HCT116 (cell line): Measurements from ENCODE around the gene EIF5B. TPM values are rescaled to one million over a fixed set of nuclear protein-coding genes. Genes with fewer than 3 reads are reported as not detected.

Experiments
- CEBPB ChIP-seq: IDR thresholded peaks from 2 replicates; pipeline ENCODE4 v1.6.1; 2012; ENCODE audit warnings: low read depth
- EGR1 ChIP-seq: IDR thresholded peaks from 2 replicates; pipeline ENCODE4 v1.6.1; 2012; ENCODE audit warnings: low read depth
- EZH2 ChIP-seq: fragments of 200-600 bp; sonication (generic); IDR thresholded peaks from 2 replicates; pipeline ENCODE4 v1.6.1; 2017; ENCODE audit warnings: antibody characterized with exemption, mixed run types
- FOSL1 ChIP-seq: IDR thresholded peaks from 2 replicates; pipeline ENCODE4 v1.6.1; 2012; ENCODE audit warnings: low read depth
- JUND ChIP-seq: IDR thresholded peaks from 2 replicates; pipeline ENCODE4 v1.6.1; 2012
- RAD21 ChIP-seq: IDR thresholded peaks from 2 replicates; pipeline ENCODE4 v1.6.1; 2012; ENCODE audit warnings: low read depth, mild to moderate bottlenecking
- SIN3A ChIP-seq: IDR thresholded peaks from 2 replicates; pipeline ENCODE4 v1.6.1; 2012; ENCODE audit warnings: low read depth
- SP1 ChIP-seq: IDR thresholded peaks from 2 replicates; pipeline ENCODE4 v1.6.1; 2012; ENCODE audit warnings: low read depth
- TCF7L2 ChIP-seq: IDR thresholded peaks from 2 replicates; pipeline ENCODE4 v1.7.0; 2011; ENCODE audit warnings: borderline replicate concordance, inconsistent platforms; ENCODE audit not compliant: insufficient read depth, insufficient read length; ENCODE audit errors: extremely low read depth
- ZNF274 ChIP-seq: fragments of 200-500 bp; sonication (Bioruptor generic); IDR thresholded peaks from 2 replicates; pipeline ENCODE4 v1.6.1; 2014; ENCODE audit warnings: mild to moderate bottlenecking, low read depth, low read length, inconsistent platforms
- total RNA-seq: library from RNA; stranded (reverse); gene quantifications from one replicate; pipeline ENCODE4 v1.2.1, GENCODE V29; 2021; ENCODE audit not compliant: unreplicated experiment
- TF ChIP-seq, protein P1 (sequence below): IDR thresholded peaks from 2 replicates; pipeline ENCODE4 v1.6.1; 2011; ENCODE audit warnings: mild to moderate bottlenecking, low read length, moderate library complexity; ENCODE audit not compliant: insufficient replicate concordance; ENCODE audit errors: extremely low read depth
- TF ChIP-seq, protein P2 (sequence below), 3 experiments: fragments of 200-600 bp in 1 of 3; sonication (generic) in 1 of 3; IDR thresholded peaks in 2 of 3; conservative IDR thresholded peaks in 1 of 3; 2 replicates each; pipeline ENCODE4 v1.5.1; 2012 to 2017; ENCODE audit warnings: low read depth in 2 of 3, low read length in 2 of 3, antibody characterized with exemption in 1 of 3, borderline replicate concordance in 1 of 3, control low read depth in 1 of 3, mild to moderate bottlenecking in 1 of 3, mixed read lengths in 1 of 3, mixed run types in 1 of 3, moderate library complexity in 1 of 3; ENCODE audit not compliant: insufficient read depth in 1 of 3
- TF ChIP-seq, protein P3 (sequence below): IDR thresholded peaks from 2 replicates; pipeline ENCODE4 v1.6.1; 2012

The EIF5B gene
- total RNA-seq, 1 experiment from 2014 or later = 65.9 TPM

DNA sequence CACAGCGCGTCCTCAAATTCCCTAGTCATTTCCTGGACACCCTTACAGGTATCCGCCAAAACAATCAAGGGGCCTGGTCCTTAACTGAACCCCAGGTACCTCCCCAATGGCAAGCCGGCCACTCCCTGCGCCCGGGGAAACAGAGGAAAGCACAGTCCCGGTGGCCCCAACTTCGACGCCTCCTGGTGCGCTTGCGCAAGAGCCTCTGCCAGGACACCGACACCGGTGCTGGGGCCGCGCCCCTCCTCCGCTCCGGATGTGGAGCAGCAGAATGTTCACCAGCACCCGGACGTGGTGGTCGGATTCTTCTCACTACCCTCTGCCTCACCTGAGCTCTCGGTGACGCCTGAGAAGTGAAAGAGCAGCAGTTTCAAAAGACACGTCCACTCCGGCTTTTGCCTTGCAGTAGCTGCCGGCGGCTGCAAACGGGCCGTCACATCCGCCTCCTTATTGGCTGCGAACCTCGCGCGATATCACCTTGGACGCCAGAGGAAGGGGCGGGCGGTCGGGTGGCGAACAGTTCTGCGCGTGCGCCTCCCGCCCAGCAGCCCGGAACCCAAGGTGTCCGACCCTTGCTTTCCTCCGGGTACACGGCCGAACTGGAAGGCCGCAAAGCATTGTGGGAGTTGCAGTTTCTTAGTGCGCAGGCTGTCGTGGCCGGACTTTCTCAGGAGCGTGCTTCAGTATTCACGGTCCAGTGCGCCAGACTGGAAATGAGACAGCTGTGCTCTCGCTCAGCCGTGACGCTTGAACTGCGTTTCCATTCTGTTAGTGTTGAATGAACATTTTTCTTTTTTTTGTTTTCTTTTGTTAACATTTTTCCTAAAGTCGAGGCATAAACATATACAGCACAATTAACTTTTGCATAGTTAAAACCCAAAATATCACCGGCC is 1.0 kb upstream of the EIF5B start, which contains the start of gene TXNDC9 (continued):
- TF ChIP-seq, protein P1, sequence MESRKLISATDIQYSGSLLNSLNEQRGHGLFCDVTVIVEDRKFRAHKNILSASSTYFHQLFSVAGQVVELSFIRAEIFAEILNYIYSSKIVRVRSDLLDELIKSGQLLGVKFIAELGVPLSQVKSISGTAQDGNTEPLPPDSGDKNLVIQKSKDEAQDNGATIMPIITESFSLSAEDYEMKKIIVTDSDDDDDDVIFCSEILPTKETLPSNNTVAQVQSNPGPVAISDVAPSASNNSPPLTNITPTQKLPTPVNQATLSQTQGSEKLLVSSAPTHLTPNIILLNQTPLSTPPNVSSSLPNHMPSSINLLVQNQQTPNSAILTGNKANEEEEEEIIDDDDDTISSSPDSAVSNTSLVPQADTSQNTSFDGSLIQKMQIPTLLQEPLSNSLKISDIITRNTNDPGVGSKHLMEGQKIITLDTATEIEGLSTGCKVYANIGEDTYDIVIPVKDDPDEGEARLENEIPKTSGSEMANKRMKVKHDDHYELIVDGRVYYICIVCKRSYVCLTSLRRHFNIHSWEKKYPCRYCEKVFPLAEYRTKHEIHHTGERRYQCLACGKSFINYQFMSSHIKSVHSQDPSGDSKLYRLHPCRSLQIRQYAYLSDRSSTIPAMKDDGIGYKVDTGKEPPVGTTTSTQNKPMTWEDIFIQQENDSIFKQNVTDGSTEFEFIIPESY = peak; percentile 91
- TF ChIP-seq EGR1 (no peak), SP1 (peak; percentile 89), ZNF274 (no peak), CEBPB (peak; percentile 91), FOSL1 (no peak), EZH2 (no peak), TCF7L2 (no peak), RAD21 (no peak), SIN3A (peak; percentile 59), JUND (no peak)
- TF ChIP-seq, protein P2, sequence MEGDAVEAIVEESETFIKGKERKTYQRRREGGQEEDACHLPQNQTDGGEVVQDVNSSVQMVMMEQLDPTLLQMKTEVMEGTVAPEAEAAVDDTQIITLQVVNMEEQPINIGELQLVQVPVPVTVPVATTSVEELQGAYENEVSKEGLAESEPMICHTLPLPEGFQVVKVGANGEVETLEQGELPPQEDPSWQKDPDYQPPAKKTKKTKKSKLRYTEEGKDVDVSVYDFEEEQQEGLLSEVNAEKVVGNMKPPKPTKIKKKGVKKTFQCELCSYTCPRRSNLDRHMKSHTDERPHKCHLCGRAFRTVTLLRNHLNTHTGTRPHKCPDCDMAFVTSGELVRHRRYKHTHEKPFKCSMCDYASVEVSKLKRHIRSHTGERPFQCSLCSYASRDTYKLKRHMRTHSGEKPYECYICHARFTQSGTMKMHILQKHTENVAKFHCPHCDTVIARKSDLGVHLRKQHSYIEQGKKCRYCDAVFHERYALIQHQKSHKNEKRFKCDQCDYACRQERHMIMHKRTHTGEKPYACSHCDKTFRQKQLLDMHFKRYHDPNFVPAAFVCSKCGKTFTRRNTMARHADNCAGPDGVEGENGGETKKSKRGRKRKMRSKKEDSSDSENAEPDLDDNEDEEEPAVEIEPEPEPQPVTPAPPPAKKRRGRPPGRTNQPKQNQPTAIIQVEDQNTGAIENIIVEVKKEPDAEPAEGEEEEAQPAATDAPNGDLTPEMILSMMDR (IDR thresholded peaks at IDR 0.05 in 2 of 3, conservative IDR thresholded peaks at IDR 0.05 in 1 of 3; ENCODE audit: borderline replicate concordance in 1 of 3, insufficient read depth in 1 of 3, low read depth in 2 of 3, low read length in 2 of 3) = no peak
- TF ChIP-seq, protein P3, sequence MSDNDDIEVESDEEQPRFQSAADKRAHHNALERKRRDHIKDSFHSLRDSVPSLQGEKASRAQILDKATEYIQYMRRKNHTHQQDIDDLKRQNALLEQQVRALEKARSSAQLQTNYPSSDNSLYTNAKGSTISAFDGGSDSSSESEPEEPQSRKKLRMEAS = peak; percentile 85
